Measurements from ENCODE around the gene POLA2. TPM values are rescaled to one million over a fixed set of nuclear protein-coding genes. Genes with fewer than 3 reads are reported as not detected.

POLA2 gene
- polyA plus RNA-seq, 2 of the 4 experiments (the other 2 are of a cell fraction), result 34.5 to 52.3 TPM

- no peak for DNase-seq (ENCODE audit: low read depth in 1 of 2, low spot score in 1 of 2)
- 77% methylated on average over 4 of the region's 4 CpGs for WGBS (ENCODE audit: missing lambda C conversion rate)
- POLR2A ChIA-PET, result interaction anchor here (0.6 to 2.6 kb wide), 11 partner anchors 28 to 231 kb away, joined by 3 to 62 read pairs (median 5); partner anchors contain the start of genes CDC42EP2, DPF2 and NEAT1
- TF ChIP-seq EHF (CRISPR knock-in tag; IDR thresholded peaks at IDR 0.05), result no peak
- TF ChIP-seq GATA3 (IDR thresholded peaks at IDR 0.05; ENCODE audit: borderline replicate concordance), result no peak
- TF ChIP-seq PBX3 (IDR thresholded peaks at IDR 0.05), result no peak
- no peak for TF ChIP-seq JUNB (IDR thresholded peaks at IDR 0.05)
- no peak for ATAC-seq
- peak overlapping the region; percentile 23 to 69; a peak in 4 of 6 replicates for H3K27ac ChIP-seq
- no peaks in the 10 kb centered on the region for H3K9me3 ChIP-seq
- peak overlapping the region; percentile 61 for H3K4me2 ChIP-seq
- CTCF ChIA-PET, result interaction anchor here (0.6 to 76.3 kb wide), 8 partner anchors 10 to 170 kb away, joined by 3 to 3090 read pairs (median 4); partner anchors contain the start of genes CDC42EP2, DPF2 and TIGD3
- peaks cover 57% of the 10 kb centered on the region for H3K4me1 ChIP-seq
- no peak overlapping the region for H3K4me3 ChIP-seq
- no peak for FAIRE-seq
Observed at GRCh38 chr11:65275906-65276305, 14.1 kb downstream of the POLA2 start.

- Histone ChIP-seq H3K9me3 (no peaks in the 10 kb centered on the region), H3K4me3 (no peak overlapping the region), H3K4me1 (peaks cover 59% of the 10 kb centered on the region), H3K27ac (peak overlapping the region in 1 of 2 experiments; percentile 11; a peak in 3 of 6 replicates), H3K4me2 (peak overlapping the region; percentile 62; the same call in 2 of the 3 replicates)
- no peak for DNase-seq (ENCODE audit: low read depth in 1 of 2, low spot score in 1 of 2)
- CTCF ChIA-PET, result interaction anchor here (0.7 to 78.3 kb wide), 6 partner anchors 3 to 274 kb away, joined by 3 to 3090 read pairs (median 4); partner anchors contain the start of genes CDC42EP2, DPF2, POLA2 and SNX15
- no peak for ATAC-seq
- TF ChIP-seq POLR2A (IDR thresholded peaks at IDR 0.05; ENCODE audit: low read length) (no peak), PBX3 (IDR thresholded peaks at IDR 0.05) (no peak), MAFK (IDR thresholded peaks at IDR 0.05; ENCODE audit: partially characterized antibody) (peak; percentile 19), CHD4 (IDR thresholded peaks at IDR 0.05; ENCODE audit: borderline replicate concordance) (no peak), RAD21 (conservative IDR thresholded peaks at IDR 0.05 in 1 of 2, IDR thresholded peaks at IDR 0.05 in 1 of 2) (no peak)
- POLR2A ChIA-PET, result interaction anchor here (2.1 kb wide), 1 partner anchor 37 kb away, joined by 11 read pairs; the partner anchor contains the start of gene CDC42EP2
- whole genome bisulfite sequencing (ENCODE audit: missing lambda C conversion rate), result 90% methylated on average over 5 of the region's 5 CpGs
- no peak for FAIRE-seq
Observed at GRCh38 chr11:65277631-65278277, 16.0 kb downstream of the POLA2 start.

GRCh38 chr11:65278356-65278755, 16.6 kb downstream of the POLA2 start:
- ATAC-seq, result no peak

More at GRCh38 chr11:65278356-65278755, 16.6 kb downstream of the POLA2 start:
- no peak overlapping the region for H3K4me3 ChIP-seq
- ChIA-PET CTCF (interaction anchor here (1.1 to 78.3 kb wide), 3 partner anchors 2 to 273 kb away, joined by 3 to 3090 read pairs (median 3090); partner anchors contain the start of genes CDC42EP2, DPF2, POLA2 and TIGD3), POLR2A (interaction anchor here (0.9 kb wide), 1 partner anchor 17 kb away, joined by 3 read pairs; the partner anchor contains the start of gene POLA2)
- no peaks in the 10 kb centered on the region for H3K9me3 ChIP-seq
- H3K27ac ChIP-seq, result peak overlapping the region in 1 of 2 experiments; percentile 63; a peak in 4 of 6 replicates
- DNase-seq (ENCODE audit: low read depth in 1 of 2, low spot score in 1 of 2) (no peak), FAIRE-seq (no peak)
- H3K4me2 ChIP-seq, result peak overlapping the region; percentile 62; the same call in 2 of the 3 replicates
- peaks cover 59% of the 10 kb centered on the region for H3K4me1 ChIP-seq
- TF ChIP-seq POLR2AphosphoS2 (conservative IDR thresholded peaks at IDR 0.05; ENCODE audit: low read length), result no peak
- TF ChIP-seq ATOH8 (CRISPR knock-in tag; IDR thresholded peaks at IDR 0.05; ENCODE audit: low read depth), result no peak
- TF ChIP-seq JUN (IDR thresholded peaks at IDR 0.05), result no peak
- TF ChIP-seq JUNB (IDR thresholded peaks at IDR 0.05), result no peak
- TF ChIP-seq HES2 (IDR thresholded peaks at IDR 0.05), result no peak
- no peak for TF ChIP-seq MAX (IDR thresholded peaks at IDR 0.05)
- no peak for TF ChIP-seq BHLHE40 (IDR thresholded peaks at IDR 0.05; ENCODE audit: low read depth, low read length)
- TF ChIP-seq MAZ (IDR thresholded peaks at IDR 0.05; ENCODE audit: borderline replicate concordance, low read depth, low read length), result no peak
- no peak for TF ChIP-seq NPAS2 (CRISPR knock-in tag; IDR thresholded peaks at IDR 0.05; ENCODE audit: borderline replicate concordance)
- no peak for TF ChIP-seq FOSL2 (IDR thresholded peaks at IDR 0.05)
- no peak for TF ChIP-seq FOSL2 (CRISPR knock-in tag; IDR thresholded peaks at IDR 0.05)
- WGBS (ENCODE audit: missing lambda C conversion rate), result 34% methylated on average over 2 of the region's 2 CpGs

Data from A549 (cell line).